Thoracic aorta (tissue), 2 donors: ENCODE measurements around the gene SSH3. TPM values are rescaled to one million over a fixed set of nuclear protein-coding genes. Genes with fewer than 3 reads are reported as not detected.
A peak's percentile ranks its signal among the peaks of the same experiment; 100 is the strongest.

Experiments
- ATAC-seq: fragments of 150-250 bp; one replicate; pipeline ENCODE4 v1.8.0; 2017; ENCODE audit warnings: low read depth; ENCODE audit not compliant: insufficient number of reproducible peaks, low FRiP score
- DNase-seq: peaks from one replicate; pipeline ENCODE4 v3.0.0-alpha.2; 2020; ENCODE audit warnings: low spot score
- H3K27ac ChIP-seq, 2 donors: fragments of 200-600 bp; sonication (generic); 1 replicate in 1 of 2; 2 replicates in 1 of 2; pipeline ENCODE4 v1.5.1; 2016; ENCODE audit warnings: mild to moderate bottlenecking in 2 of 2, moderate library complexity in 2 of 2
- H3K27me3 ChIP-seq: fragments of 200-600 bp; sonication (generic); replicated peaks from 2 replicates; pipeline ENCODE4 v1.6.0; 2016; ENCODE audit warnings: mild to moderate bottlenecking; ENCODE audit not compliant: insufficient read depth
- H3K36me3 ChIP-seq: fragments of 200-600 bp; sonication (generic); one replicate; pipeline ENCODE4 v1.5.1; 2016
- H3K4me1 ChIP-seq, 2 donors: fragments of 200-600 bp; sonication (generic); 1 replicate in 1 of 2; 2 replicates in 1 of 2; pipeline versions ENCODE4 v1.5.1 to v1.6.0; 2016; ENCODE audit warnings: low read depth in 2 of 2, mild to moderate bottlenecking in 1 of 2; ENCODE audit not compliant: control insufficient read depth in 1 of 2
- H3K4me3 ChIP-seq: fragments of 200-600 bp; sonication (generic); 2 replicates; pipeline ENCODE4 v1.5.1; 2016; ENCODE audit warnings: mild to moderate bottlenecking
- H3K9me3 ChIP-seq: fragments of 200-600 bp; sonication (generic); 2 replicates; pipeline ENCODE4 v1.5.1; 2016
- CTCF ChIP-seq: fragments of 200-600 bp; sonication (generic); IDR thresholded peaks from one replicate; pipeline ENCODE4 v1.5.1; 2019; ENCODE audit warnings: antibody characterized with exemption
- total RNA-seq, 2 donors: library from RNA; depleted of rRNA; stranded (reverse); fragments of >200 nt; gene quantifications; one replicate each; pipeline versions ENCODE4 v1.1.0 to v1.2.3, GENCODE V29; 2016

SSH3 gene
- total RNA-seq, 2 donors from 2014 or later: 39.4 to 59.0 TPM

GRCh38 chr11:67285541-67286498 is 17.5 kb upstream of the SSH3 start:
- Histone ChIP-seq H3K4me1 (peaks cover 15 to 36% of the 10 kb centered on the region in 2 donors), H3K27me3 (no peaks in the 10 kb centered on the region), H3K4me3 (no peak overlapping the region), H3K36me3 (peaks cover 55% of the 10 kb centered on the region), H3K9me3 (no peaks in the 10 kb centered on the region), H3K27ac (peak overlapping the region; percentile 92 to 93)
- DNase-seq (no peak), ATAC-seq (no peak)
- no peak for TF ChIP-seq CTCF

- Histone ChIP-seq H3K27me3 (no peaks in the 10 kb centered on the region), H3K4me3 (no peak overlapping the region), H3K9me3 (no peaks in the 10 kb centered on the region), H3K27ac (peak overlapping the region; percentile 92 to 93), H3K4me1 (peaks cover 15 to 45% of the 10 kb centered on the region in 2 donors), H3K36me3 (peaks cover 48% of the 10 kb centered on the region)
- DNase-seq (no peak), ATAC-seq (no peak)
- no peak for TF ChIP-seq CTCF
These were observed 16.6 kb upstream of the SSH3 start for GRCh38 chr11:67286621-67287333.

DNA sequence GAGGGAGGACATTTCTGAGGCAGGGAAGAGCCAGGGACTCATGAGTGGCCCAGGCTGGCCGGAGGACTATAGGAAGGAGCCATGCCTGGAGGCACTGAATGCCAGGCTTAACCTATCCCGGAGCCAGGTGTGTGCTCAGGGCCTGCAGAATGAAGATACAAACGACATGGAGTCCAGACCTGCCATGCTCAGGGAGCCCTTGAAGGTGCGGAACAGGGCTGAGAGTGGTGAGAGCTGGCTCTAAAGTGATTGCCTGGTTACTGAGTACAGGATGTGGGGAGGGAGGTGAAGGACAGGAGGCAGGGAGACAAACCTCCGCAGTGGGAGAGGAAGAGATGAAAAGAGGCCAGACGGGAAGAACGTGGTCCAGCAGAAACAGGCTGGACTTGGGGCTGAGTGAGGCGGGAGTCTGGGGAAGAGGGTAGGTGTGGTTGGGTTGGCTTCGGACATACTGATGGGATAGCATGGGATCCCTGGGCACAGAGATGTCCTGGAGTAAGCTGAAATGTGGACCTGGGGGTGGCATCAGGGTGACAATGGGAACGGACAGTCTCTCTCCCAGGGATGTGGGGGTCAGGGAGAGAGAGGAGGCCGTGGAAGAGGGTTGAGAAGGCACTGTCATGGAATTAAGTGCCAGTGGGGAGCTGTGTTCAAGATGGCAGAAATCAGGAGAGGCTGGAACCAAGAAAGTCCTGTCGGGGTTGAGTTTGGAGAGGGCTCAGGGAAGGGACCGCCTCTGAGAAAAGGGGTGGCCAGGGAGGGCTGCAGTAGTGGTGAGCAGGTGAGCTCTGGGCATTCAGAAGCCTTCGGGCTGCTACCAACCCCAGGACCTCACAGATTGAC is 15.8 kb upstream of the SSH3 start:
- no peak for ATAC-seq
- peaks cover 40% of the 10 kb centered on the region for H3K36me3 ChIP-seq
- TF ChIP-seq CTCF: no peak
- H3K27ac ChIP-seq: peak overlapping the region; percentile 92 to 93
- H3K27me3 ChIP-seq: no peaks in the 10 kb centered on the region
- peak overlapping the region; percentile 97 for H3K4me3 ChIP-seq
- no peaks in the 10 kb centered on the region for H3K9me3 ChIP-seq
- no peak for DNase-seq
- peaks cover 15 to 46% of the 10 kb centered on the region in 2 donors for H3K4me1 ChIP-seq

DNA sequence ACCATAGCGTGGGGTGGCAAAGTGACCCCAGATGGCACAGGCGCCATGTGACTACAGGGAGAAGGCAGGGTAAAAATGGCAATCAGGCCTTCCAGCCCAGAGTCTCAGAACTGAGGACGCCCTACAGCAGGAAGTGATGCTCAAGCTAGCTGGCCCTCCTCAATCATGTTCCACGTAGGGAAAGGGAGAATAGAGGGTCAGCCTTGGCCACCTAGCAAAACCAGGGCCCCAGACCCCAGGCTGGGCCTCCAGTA is 15.2 kb upstream of the SSH3 start:
- Histone ChIP-seq H3K27me3 (no peaks in the 10 kb centered on the region), H3K27ac (peak overlapping the region; percentile 92 to 93), H3K9me3 (no peaks in the 10 kb centered on the region), H3K36me3 (peaks cover 34% of the 10 kb centered on the region), H3K4me1 (peaks cover 15 to 48% of the 10 kb centered on the region in 2 donors), H3K4me3 (peak overlapping the region; percentile 97)
- no peak for TF ChIP-seq CTCF
- DNase-seq: no peak
- ATAC-seq: no peak
